Peyer's patch (tissue), 4 donors: ENCODE results near the gene LHX4. TPM values are rescaled to one million over a fixed set of nuclear protein-coding genes. Genes with fewer than 3 reads are reported as not detected.

Experiments
- DNase-seq, 3 donors: peaks; one replicate each; pipeline ENCODE4 v3.0.0-alpha.2; 2017 to 2019
- H3K27ac ChIP-seq, 4 donors: fragments of 200-600 bp; sonication (generic); one replicate each; pipeline ENCODE4 v1.5.1; 2016 to 2019
- H3K27me3 ChIP-seq, 2 donors: fragments of 200-600 bp; sonication (generic); one replicate each; pipeline ENCODE4 v1.5.1; 2019
- H3K36me3 ChIP-seq, 3 donors: fragments of 200-600 bp; sonication (generic); one replicate each; pipeline ENCODE4 v1.5.1; 2016 to 2019
- H3K4me1 ChIP-seq, 4 donors: fragments of 200-600 bp; sonication (generic); one replicate each; pipeline ENCODE4 v1.5.1; 2016 to 2019
- H3K4me3 ChIP-seq, 4 donors: fragments of 200-600 bp; sonication (generic); 1 replicate in 3 of 4; 2 replicates in 1 of 4; pipeline ENCODE4 v1.5.1; 2016 to 2019; ENCODE audit warnings: mild to moderate bottlenecking in 1 of 4
- H3K9me3 ChIP-seq, 4 donors: fragments of 200-600 bp; sonication (generic); one replicate each; pipeline ENCODE4 v1.5.1; 2016 to 2019; ENCODE audit warnings: mild to moderate bottlenecking in 1 of 4
- POLR2A ChIP-seq, 2 donors: fragments of 450-650 bp; IDR thresholded peaks; one replicate each; pipeline ENCODE4 v1.5.1; 2017; ENCODE audit warnings: antibody characterized with exemption in 2 of 2, mild to moderate bottlenecking in 2 of 2, moderate library complexity in 2 of 2
- total RNA-seq, 4 donors: library from RNA; depleted of rRNA; stranded (reverse); fragments of >200 nt; gene quantifications; one replicate each; pipeline ENCODE4 v1.1.0, GENCODE V29; 2016
- TF ChIP-seq, protein P1 (sequence below), 6 experiments: fragments of 450-650 bp in 4 of 6; fragments of 200-600 bp in 2 of 6; sonication (generic) in 1 of 6; IDR thresholded peaks; one replicate each; pipeline ENCODE4 v1.5.1; 2017 to 2019; ENCODE audit warnings: antibody characterized with exemption in 6 of 6, mild to moderate bottlenecking in 3 of 6, moderate library complexity in 1 of 6

LHX4 gene
- total RNA-seq, 4 donors from 2014 or later = 0.28 to 1.1 (median 0.68) TPM

- Histone ChIP-seq H3K4me1 (no peaks in the 10 kb centered on the region), H3K27me3 (no peaks in the 10 kb centered on the region), H3K4me3 (no peak overlapping the region), H3K36me3 (peaks cover 0 to 38% (median 0%) of the 10 kb centered on the region in 3 donors), H3K27ac (no peak overlapping the region), H3K9me3 (no peaks in the 10 kb centered on the region)
- DNase-seq = no peak
- no peak for TF ChIP-seq POLR2A (IDR thresholded peaks at IDR 0.05)
- TF ChIP-seq, protein P1, sequence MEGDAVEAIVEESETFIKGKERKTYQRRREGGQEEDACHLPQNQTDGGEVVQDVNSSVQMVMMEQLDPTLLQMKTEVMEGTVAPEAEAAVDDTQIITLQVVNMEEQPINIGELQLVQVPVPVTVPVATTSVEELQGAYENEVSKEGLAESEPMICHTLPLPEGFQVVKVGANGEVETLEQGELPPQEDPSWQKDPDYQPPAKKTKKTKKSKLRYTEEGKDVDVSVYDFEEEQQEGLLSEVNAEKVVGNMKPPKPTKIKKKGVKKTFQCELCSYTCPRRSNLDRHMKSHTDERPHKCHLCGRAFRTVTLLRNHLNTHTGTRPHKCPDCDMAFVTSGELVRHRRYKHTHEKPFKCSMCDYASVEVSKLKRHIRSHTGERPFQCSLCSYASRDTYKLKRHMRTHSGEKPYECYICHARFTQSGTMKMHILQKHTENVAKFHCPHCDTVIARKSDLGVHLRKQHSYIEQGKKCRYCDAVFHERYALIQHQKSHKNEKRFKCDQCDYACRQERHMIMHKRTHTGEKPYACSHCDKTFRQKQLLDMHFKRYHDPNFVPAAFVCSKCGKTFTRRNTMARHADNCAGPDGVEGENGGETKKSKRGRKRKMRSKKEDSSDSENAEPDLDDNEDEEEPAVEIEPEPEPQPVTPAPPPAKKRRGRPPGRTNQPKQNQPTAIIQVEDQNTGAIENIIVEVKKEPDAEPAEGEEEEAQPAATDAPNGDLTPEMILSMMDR (IDR thresholded peaks at IDR 0.05) = no peak
Measured at GRCh38 chr1:180194048-180194425, 36.0 kb upstream of the LHX4 start.

- no peak for TF ChIP-seq POLR2A (IDR thresholded peaks at IDR 0.05)
- TF ChIP-seq, protein P1 (IDR thresholded peaks at IDR 0.05) = no peak
- Histone ChIP-seq H3K4me3 (no peak overlapping the region), H3K9me3 (no peaks in the 10 kb centered on the region), H3K27ac (no peak overlapping the region), H3K4me1 (no peaks in the 10 kb centered on the region), H3K36me3 (peaks cover 0 to 32% (median 0%) of the 10 kb centered on the region in 3 donors), H3K27me3 (no peaks in the 10 kb centered on the region)
- DNase-seq = no peak
Measured at GRCh38 chr1:180194546-180195207, 35.4 kb upstream of the LHX4 start.

GRCh38 chr1:180195401-180195800, 34.7 kb upstream of the LHX4 start:
- peaks cover 0 to 25% (median 0%) of the 10 kb centered on the region in 3 donors for H3K36me3 ChIP-seq
- H3K4me1 ChIP-seq = no peaks in the 10 kb centered on the region
- no peak for DNase-seq
- no peaks in the 10 kb centered on the region for H3K27me3 ChIP-seq
- no peak overlapping the region for H3K4me3 ChIP-seq
- H3K9me3 ChIP-seq = no peaks in the 10 kb centered on the region
- TF ChIP-seq, protein P1 (IDR thresholded peaks at IDR 0.05) = no peak
- TF ChIP-seq POLR2A (IDR thresholded peaks at IDR 0.05) = no peak
- H3K27ac ChIP-seq = no peak overlapping the region

GRCh38 chr1:180195916-180196315, 34.1 kb upstream of the LHX4 start:
- no peak for TF ChIP-seq POLR2A (IDR thresholded peaks at IDR 0.05)
- TF ChIP-seq, protein P1 (IDR thresholded peaks at IDR 0.05) = no peak
- Histone ChIP-seq H3K36me3 (peaks cover 0 to 20% (median 0%) of the 10 kb centered on the region in 3 donors), H3K27me3 (no peaks in the 10 kb centered on the region), H3K9me3 (no peaks in the 10 kb centered on the region), H3K4me1 (no peaks in the 10 kb centered on the region), H3K4me3 (no peak overlapping the region), H3K27ac (no peak overlapping the region)
- no peak for DNase-seq

DNA sequence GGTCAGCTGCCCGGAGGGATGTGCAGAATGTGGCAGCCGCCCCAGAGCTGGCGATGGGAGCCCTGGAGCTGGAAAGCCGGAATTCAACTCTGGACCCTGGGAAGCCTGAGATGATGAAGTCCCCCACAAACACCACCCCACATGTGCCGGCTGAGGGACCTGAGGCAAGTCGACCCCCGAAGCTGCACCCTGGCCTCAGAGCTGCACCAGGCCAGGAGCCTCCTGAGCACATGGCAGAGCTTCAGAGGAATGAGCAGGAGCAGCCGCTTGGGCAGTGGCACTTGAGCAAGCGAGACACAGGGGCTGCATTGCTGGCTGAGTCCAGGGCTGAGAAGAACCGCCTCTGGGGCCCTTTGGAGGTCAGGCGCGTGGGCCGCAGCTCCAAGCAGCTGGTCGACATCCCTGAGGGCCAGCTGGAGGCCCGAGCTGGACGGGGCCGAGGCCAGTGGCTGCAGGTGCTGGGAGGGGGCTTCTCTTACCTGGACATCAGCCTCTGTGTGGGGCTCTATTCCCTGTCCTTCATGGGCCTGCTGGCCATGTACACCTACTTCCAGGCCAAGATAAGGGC, 33.5 kb upstream of the LHX4 start:
- Histone ChIP-seq H3K36me3 (peaks cover 0 to 14% (median 0%) of the 10 kb centered on the region in 3 donors), H3K27ac (no peak overlapping the region), H3K4me3 (no peak overlapping the region), H3K4me1 (no peaks in the 10 kb centered on the region), H3K27me3 (no peaks in the 10 kb centered on the region), H3K9me3 (no peaks in the 10 kb centered on the region)
- DNase-seq = no peak
- TF ChIP-seq POLR2A (IDR thresholded peaks at IDR 0.05) = no peak

DNA sequence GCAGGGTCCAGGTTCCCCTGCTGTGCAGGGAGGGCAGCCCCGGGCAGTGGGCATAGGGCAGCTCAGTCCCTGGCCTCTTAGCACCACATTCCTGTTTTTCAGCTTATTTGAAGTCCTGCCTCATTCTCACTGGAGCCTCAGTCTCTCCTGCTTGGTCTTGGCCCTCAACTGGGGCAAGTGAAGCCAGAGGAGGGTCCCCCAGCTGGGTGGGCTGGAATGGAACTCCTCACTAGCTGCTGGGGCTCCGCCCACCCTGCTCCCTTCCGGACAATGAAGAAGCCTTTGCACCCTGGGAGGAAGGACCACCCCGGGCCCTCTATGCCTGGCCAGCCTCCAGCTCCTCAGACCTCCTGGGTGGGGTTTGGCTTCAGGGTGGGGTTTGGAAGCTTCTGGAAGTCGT, 32.8 kb upstream of the LHX4 start:
- Histone ChIP-seq H3K9me3 (no peaks in the 10 kb centered on the region), H3K36me3 (peaks cover 0 to 10% (median 0%) of the 10 kb centered on the region in 3 donors), H3K27ac (no peak overlapping the region), H3K4me1 (no peaks in the 10 kb centered on the region), H3K27me3 (no peaks in the 10 kb centered on the region), H3K4me3 (no peak overlapping the region)
- no peak for DNase-seq
- TF ChIP-seq POLR2A (IDR thresholded peaks at IDR 0.05) = no peak
- TF ChIP-seq, protein P1 (IDR thresholded peaks at IDR 0.05) = no peak
